AG08396 (cell line): ENCODE data around the gene PAPOLB.
"Not testable (repeated sequence)": the region's sequence is repeated elsewhere in the genome, so short reads cannot be mapped to it uniquely, and the experiment has no call there.

Source experiments
- DNase-seq: peaks from one replicate; pipeline ENCODE4 v3.0.0; 2012; ENCODE audit warnings: low spot score, mixed read lengths

The PAPOLB gene

DNA sequence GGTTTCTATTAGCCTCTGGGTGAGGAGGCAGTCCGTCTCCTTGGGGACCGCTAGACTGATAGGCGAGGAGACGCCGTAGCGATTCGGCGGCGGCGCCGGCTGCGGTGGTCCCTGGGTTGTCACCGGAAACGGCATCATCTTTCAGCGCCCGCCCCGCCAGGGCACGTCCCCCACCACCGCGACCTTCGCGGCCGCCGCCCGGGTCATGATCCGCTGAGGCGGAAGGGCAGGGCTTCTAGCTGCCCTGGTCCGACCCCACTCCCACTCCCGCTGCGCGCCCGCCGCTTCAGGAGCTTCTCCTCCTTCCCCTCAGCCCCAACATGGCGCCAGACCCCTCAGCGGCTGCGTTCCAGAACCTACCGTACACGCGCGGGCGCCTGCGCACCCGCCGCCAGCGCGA is at the start of gene PAPOLB:
TSS of gene PAPOLB (minus strand) at position 358 of the 400 bp plus-strand sequence. CDS start at position 138, 220 bp downstream.
- no peak for DNase-seq

DNA sequence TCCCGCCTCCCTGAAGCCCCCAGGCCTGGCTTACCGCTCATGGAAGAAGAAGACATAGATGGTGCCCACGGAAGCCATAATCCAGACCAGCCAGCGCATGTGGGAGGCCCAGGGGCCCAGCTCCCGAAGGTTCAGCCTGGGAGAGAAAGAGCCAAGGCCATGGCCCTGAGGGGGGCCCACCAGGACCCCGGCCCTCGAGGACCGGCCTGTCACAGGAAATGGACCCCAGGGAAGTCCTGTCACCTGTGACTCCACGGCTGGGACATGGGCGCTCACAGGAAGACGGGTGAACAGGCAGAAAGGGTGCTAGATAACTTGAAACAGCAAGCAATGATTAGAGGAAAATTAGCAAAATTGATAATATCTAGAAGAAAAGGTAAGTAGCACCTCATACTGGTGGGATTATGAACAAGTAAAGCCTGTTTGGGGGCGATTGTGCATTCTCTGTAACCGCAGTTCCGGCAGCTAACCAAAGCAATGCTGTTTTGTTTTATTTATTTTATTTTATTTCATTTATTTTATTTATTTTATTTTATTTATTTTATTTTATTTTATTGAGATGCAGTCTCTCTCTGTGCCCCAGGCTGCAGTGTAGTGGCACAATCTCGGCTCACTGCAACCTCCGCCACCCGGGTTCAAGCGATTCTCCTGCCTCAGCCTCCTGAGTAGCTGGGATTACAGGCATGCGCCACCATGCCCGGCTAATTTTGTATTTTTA is 49.4 kb upstream of the PAPOLB start:
- no peak for DNase-seq

DNA sequence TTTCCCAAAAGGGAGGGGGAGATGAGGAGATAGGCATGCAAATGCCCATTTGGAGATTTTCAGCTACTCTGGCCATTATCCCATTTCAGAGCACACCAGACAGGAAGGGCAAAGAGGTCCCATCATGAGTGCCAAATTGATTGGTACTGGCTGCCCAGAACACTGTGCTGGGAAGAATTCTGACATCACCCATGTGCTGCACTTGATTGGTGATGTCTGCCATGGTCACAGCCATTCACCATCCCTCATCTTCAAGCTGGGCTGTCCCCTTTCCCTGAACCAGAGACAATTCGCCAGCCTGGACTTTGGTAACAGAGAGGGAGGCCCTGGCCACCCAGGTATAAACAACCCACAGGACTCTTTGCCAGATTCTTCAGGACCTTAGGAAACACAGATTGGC is 44.9 kb upstream of the PAPOLB start:
- no peak for DNase-seq

DNA sequence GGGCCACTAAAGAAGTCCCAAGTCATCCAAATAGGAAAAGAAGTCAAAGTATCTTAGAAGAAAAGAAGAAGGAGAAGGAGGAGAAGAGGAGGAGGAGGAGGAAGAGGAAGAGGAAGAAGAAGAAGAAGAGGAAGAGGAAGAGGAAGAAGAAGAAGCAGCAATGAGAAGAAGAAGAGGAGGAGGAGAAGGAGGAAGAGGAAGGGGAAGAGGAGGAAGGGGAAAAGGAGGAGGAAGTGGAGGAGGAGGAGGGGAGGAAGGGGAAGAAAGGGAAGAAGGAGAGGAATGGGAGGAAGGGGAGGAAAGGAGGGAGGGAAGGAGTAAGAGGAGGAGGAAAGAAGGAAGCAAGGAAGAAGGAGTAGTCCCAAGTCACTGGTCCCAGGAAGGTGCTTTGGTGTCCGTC is 43.3 kb upstream of the PAPOLB start:
- no peak for DNase-seq

DNA sequence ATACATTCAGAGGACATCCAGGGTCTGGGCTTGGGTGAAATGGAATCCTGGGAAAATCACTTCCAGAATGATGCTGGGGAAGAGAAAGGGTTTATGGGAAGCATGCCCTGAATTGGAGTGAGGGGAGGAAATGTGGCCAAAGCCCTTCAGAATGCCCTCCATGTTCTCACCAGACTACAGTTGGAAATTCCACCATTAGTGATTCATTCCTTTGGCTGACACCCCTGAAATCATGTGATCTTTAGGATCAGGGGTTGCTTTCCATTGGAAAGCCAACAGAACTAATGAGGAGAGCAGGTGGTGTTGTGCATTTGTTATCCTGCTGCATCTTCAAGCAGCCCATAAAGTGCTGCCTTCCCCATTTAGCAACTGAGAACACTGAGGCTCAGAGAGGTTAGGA is 42.5 kb upstream of the PAPOLB start:
- DNase-seq: no peak

DNA sequence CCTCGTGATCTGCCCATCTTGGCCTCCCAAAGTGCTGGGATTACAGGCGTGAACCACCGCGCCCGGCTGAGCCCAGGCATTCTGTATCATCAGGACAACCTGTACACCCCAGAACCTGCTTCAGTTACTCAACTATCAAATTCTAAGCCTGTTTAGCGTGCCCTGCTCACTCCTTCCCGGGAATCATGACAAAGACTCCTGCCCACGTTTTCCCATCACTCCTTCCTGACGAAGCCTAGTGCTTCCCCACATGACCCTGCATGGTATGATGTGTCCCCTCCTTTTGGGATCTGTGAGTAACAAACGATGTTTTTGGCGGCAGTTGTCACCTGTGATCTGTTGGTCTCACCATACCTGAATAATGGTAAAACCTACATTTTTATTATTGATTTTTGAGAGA is 33.9 kb upstream of the PAPOLB start:
- DNase-seq: no peak

DNA sequence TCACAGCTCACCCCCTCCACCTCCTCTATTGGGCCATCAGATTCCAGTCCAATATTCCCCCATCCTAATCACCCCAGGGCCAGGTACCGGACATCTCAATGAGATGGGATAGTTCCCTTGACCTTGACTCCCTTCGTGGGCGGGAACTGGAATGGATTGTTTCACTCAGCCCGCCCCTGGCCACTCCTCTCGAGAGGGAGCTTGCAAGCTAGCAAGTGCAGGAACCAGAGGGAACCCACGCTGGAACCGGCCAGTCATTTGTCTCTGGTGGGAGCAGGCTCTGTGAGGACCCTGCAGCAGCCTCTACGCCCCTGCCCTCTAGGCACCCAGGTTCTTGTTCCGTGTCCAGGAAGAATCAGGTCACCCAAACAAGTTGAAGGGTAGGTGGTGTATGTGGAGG is 32.7 kb upstream of the PAPOLB start:
- no peak for DNase-seq

DNA sequence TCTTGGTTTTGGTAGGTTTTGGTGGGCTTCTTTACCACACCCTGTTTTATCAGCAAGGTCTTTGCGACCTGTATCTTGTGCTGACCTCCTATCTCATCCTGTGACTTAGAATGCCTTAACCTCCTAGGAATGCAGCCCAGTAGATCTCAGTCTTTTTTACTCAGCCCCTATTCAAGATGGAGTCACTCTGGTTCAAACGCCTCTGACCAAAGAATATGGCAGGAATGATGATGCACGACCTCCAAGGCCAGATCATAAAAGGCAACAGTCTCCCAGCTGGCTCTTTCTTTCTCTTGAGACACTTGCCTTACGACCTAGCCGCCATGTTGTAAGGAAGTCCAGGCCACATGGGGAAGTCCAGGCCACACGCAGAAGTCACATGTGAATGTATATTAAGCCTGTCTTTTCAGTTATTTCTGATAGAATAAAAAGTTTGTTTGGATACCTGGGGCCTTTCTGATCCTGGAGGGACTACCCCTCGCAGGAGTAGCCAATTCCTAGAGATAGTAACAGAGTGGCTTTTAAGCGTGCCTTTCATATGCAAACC is 32.2 kb upstream of the PAPOLB start:
- DNase-seq: no peak

DNA sequence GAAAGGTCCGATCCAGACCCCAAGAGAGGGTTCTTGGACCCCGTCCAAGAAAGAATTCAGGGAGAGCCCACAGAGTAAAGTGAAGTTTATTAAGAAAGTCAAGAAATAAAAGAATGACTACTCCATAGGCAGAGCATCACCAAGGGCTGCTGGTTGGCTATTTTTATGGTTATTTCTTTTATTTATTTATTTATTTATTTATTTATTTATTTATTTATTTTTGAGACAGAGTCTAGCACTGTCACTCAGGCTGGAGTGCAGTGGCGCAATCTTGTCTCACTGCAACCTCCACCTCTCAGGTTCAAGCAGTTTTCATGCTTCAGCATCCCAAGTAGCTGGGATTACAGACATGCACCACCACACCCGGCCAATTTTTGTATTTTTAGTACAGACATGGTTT is 31.4 kb upstream of the PAPOLB start:
- DNase-seq: not testable (repeated sequence)

DNA sequence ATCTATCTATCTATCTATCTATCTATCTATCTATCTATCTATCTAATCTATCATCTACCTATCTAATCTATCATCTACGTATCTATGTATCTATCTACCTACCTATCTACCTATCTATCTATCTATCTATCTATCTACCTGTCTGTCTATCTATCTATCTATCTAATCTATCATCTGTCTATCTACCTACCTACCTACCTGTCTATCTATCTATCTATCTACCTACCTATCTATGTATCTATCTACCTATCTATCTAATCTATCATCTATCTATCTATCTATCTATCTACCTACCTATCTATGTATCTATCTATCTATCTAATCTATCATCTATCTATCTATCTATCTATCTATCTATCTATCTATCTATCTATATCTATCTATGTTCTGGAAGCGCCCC is 29.7 kb upstream of the PAPOLB start:
- not testable (repeated sequence) for DNase-seq

DNA sequence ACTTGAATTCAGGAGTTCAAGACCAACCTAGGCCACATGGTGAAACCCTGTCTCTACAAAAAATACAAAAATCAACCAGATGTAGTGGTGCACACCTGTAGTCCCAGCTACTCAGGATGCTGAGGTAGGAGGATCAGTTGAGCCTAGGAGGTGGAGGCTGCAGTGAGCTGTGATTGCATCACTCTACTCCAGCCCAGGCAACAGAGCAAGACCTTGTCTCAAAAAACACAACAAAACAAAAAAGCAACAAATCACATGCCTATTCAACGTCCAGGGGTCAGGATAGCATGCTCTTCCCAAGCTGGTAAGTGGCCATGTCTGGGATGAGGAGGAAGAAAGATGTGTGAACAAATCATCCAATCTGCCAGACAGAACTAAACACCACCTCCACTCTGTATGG is 27.9 kb upstream of the PAPOLB start:
- no peak for DNase-seq

DNA sequence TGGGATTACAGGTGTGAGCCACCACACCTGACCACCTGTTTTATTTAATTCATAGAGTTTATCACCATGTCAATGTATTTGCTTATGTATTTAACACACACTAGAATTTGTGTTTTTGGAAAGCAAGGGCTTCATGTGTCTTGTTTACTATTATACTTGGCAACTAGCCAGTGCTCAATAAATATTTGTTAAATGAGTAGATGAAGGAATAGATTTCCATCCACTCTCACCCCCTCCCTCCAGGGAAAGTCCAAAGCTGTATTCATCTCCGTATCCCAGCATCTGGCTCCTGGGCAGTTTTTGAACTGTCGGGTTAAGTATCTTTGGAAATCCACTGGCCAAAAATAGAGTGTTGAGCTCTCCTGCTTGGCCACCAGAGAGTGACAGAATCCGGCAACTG is 26.3 kb upstream of the PAPOLB start:
- no peak for DNase-seq

DNA sequence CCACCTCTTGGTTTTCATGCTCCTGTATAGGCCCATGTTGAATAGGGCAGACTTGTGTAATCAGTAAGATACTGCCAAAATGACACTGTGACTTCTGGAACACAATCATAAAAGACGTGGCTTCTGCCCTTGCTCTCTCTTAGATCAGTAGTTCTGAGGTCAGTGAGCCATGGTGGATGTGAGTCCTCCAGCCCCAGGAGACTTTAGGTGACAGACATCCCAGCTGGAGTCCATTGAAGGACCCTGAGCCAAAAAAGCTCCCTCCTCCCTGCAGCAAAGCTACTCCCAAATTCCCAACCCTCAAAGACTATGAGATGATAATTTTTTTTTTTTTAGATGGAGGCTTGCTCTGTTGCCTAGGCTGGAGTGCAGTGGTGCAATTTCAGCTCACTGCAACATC is 24.8 kb upstream of the PAPOLB start:
- no peak for DNase-seq

DNA sequence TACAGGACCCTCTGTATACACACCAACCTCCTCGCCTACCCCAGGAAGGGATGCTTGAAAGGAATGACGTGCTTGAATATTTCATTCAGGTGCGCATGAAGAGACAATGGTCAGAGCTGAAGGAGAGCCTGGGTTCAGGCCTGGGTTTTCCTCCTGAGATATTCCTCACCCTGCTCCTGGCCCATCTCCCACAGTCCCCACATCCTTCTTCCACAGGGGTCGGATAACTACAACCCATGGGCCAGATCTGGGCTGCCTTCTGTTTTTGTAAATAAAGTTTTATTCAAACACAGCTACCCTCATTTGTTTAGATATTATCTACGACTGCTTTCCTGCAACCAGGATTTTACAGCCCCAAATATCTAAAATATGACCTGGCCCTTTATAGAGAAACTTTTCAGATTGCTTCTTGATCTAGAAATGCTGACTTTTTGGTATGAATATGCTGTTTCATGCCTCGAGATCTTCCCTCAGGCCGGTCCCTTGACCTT is 23.5 kb upstream of the PAPOLB start:
- DNase-seq: no peak

DNA sequence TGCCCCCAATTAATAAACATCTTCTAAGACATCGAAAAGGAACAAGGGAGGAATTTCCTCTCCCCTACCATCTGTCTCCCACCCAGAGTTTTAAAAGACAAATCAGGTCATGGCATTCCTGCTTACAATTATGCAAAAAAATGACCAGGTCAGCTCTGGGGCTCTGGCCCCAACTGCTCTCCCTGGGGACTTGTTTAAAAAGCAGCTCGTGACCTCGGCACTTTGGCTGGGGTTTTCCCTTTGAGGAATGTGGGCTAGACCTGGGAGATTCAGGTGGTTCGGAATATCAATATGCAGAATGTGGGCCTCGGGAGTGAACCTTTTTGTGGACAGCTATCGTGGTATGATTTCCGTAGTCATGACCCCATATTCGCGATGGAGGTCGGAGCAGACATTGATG is 22.3 kb upstream of the PAPOLB start:
- no peak for DNase-seq

DNA sequence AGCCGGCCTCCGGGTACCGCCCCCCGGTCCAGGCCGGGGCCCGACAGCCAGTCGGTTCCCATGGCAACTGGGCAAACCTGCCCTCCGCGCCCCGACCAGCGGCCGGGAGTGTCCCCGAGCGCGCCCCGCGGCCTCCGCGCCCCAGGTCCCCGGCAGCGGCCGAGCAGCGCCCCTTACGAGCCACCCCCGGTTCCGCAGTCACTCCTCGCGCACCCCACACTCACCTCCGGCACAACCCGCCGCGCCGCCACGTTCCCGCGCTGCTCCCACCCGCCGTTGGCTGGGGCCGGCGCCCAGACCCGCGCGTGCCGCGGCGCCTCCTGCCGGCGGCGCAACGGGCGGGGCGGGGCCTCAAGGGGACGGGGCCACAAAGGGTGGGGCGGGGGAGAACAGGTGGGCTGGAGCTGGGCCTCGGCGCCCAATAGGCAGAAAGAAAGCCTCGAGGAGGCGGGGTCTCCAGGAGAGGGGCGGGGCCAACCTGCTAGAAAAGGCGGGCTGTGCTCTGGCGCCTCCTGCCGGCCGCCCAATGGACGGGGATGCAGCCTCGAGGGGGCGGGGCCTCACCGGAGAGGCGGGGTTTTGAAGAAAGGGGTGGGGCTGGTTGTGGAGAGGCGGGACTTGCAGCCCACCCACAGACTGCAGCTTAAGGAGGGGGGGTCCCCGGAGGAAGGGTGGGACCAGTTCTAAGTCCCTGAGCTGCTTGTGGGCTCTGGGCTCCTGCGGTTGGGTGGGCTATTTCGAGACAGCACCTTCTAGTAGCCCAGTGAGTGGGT is 21.7 kb upstream of the PAPOLB start, which contains the start of gene RADIL:
TSS of gene RADIL (minus strand) at position 345 of the 773 bp plus-strand sequence. CDS start 5,577 bp downstream, outside the sequence.
- peak; percentile 97 for DNase-seq

DNA sequence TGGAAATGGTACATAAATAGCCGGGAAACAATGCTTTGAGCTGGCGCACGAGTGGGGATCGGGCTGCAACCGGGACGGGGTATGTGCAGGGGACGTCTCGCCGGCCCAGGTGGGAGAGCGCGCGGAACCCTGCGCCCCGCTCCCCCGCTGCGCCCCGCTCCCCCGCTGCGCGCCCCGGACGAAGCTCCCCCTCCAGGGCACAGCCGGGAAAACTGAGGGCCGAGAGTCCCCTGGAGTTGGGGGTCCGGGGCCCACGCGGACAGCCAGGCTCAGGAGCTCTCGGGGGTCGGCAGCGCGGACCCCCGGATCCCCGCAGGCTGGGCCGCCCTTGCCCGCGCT is 21.2 kb upstream of the PAPOLB start:
- DNase-seq: no peak

DNA sequence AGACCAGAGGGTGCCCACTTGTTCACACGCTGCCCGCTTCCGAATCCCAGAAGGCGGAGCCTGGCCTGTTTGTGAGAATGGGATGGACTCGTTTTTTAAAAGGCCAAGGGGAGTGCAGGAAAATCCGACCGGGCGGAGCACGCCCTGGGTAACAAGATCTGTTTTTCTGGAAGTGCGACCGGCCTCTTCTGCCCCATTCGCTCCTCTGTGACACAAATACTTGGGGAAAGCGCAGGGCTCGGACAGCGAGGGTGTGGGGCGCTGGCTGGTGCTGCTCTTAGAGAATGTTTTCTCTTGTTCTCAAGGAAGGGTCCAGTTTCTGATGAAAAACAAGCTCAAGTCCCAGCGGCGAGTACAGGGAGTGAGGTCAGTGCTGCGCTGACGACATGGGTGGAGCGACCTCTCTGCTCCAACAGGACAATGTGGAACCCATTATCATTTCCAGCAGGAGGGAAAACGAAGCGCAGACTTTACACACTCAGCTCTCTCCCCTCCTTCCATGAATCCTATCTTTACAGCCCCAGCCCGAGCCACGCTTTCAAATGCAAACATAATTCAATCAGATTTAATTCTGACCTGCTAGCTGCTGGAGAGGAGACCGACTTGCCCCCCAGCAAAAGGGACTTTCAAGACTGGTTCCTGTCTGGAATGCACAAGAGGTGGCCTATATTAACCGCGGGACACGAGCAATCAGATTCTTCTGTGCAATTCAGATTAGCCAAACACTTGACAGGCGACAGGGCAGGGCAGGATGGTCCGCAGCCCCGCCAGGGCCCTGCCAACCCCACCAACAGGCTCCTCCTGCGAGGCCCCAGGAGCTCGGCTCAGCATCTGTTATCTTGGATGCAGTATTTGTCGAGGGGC is 20.6 kb upstream of the PAPOLB start:
- peak; percentile 83 for DNase-seq

DNA sequence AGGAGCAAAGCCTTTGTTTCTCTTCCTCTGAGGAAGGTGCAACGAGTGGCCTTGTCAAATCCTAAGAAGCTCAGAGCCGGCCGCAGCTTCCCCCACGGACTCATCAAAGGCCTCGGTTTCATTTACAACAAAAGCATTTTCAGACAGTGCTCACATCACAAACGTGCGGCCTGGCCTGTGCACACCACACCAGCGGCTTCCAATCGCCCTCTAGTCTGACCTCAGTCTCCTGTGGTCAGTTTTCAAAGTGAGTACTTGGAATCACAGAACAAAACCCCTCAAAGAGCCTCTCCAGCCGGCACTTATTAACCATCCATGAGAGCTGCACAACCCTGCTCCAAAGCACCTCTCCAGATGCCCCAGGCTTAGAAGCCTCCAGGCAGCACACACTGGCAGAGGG is 18.4 kb upstream of the PAPOLB start:
- no peak for DNase-seq

DNA sequence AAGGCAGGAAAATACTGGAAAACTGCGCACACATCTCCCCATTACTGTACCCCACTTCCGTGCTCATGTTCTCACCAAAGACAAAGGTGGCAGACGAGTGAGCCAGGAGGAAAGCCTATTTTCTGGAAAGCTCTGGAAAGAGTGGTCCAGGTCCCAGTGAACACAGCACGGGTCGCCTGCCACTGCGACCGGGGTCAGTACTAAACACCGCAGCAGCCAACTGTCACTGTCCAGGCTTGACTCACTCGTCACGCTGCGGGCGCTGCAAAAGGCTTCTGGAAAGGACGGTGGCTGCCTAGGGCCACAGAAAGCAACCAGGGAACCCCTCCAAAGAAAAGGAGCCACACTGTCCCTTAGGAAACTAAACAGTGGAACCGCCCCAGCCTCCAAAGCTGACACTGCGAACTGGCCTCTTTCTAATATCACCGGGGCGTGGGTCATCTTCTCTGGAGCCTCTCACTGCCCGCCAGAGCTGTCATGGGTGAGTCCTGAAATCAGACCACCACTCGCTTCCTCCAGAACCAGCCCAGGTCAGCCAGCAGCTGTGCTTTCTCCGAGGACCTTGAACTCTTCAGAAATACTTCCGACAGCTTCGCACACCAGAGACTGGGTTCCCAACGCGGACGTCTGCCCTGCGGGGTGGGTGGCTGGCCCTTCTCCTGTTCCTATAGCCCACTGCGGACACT is 17.7 kb upstream of the PAPOLB start:
- no peak for DNase-seq
